CD4-positive, CD25-positive, alpha-beta regulatory T cell (primary cell): ENCODE data around the gene LRRC4B. TPM values are rescaled to one million over a fixed set of nuclear protein-coding genes. Genes with fewer than 3 reads are reported as not detected.
A peak's percentile ranks its signal among the peaks of the same experiment; 100 is the strongest.
"Not testable (repeated sequence)": the region's sequence is repeated elsewhere in the genome, so short reads cannot be mapped to it uniquely, and the experiment has no call there.

Experiments used
- ATAC-seq, 2 donors: fragments of 150-1000 bp; cut with Tn5 transposase; one replicate each; pipeline ENCODE4 v1.10.0; 2021; ENCODE audit warnings: low read depth in 2 of 2, moderate number of reproducible peaks in 2 of 2, moderate library complexity in 1 of 2
- DNase-seq, 3 donors: peaks; one replicate each; pipeline versions ENCODE4 v3.0.0 to v3.0.0-alpha.2; 2012 to 2022; ENCODE audit warnings: mixed read lengths in 1 of 3
- H3K27ac ChIP-seq: one replicate; pipeline ENCODE4 v1.7.0; 2013; ENCODE audit warnings: mild to moderate bottlenecking, low read length; ENCODE audit not compliant: insufficient read depth, poor library complexity, severe bottlenecking
- H3K27me3 ChIP-seq: one replicate; pipeline ENCODE4 v1.7.0; 2013; ENCODE audit warnings: low read length; ENCODE audit not compliant: control insufficient read depth, insufficient read depth
- H3K36me3 ChIP-seq: one replicate; pipeline ENCODE4 v1.7.0; 2013; ENCODE audit warnings: mild to moderate bottlenecking, low read length, moderate library complexity; ENCODE audit not compliant: control insufficient read depth, insufficient read depth
- H3K4me1 ChIP-seq: 2 replicates; pipeline ENCODE4 v1.7.0; 2013; ENCODE audit warnings: mild to moderate bottlenecking, low read length; ENCODE audit not compliant: insufficient read depth, control insufficient read depth, poor library complexity, severe bottlenecking
- H3K4me3 ChIP-seq: one replicate; pipeline ENCODE4 v1.7.0; 2013; ENCODE audit warnings: low read depth, mild to moderate bottlenecking, low read length, moderate library complexity
- H3K9me3 ChIP-seq, 2 experiments: 1 replicate in 1 of 2; 2 replicates in 1 of 2; pipeline ENCODE4 v1.7.0; 2013; ENCODE audit warnings: low read length in 2 of 2, mild to moderate bottlenecking in 1 of 2, moderate library complexity in 1 of 2; ENCODE audit not compliant: control insufficient read depth in 2 of 2
- H3K27ac Mint-ChIP-seq, 3 donors: one replicate each; pipeline ENCODE4 v1.8.0; 2020 to 2022; ENCODE audit warnings: mild to moderate bottlenecking in 3 of 3, mixed read lengths in 3 of 3, moderate library complexity in 2 of 3
- H3K27me3 Mint-ChIP-seq: one replicate; pipeline ENCODE4 v1.8.0; 2022; ENCODE audit warnings: mild to moderate bottlenecking, mixed read lengths
- H3K36me3 Mint-ChIP-seq: one replicate; pipeline ENCODE4 v1.8.0; 2020; ENCODE audit warnings: mixed read lengths
- H3K4me1 Mint-ChIP-seq, 4 donors: one replicate each; pipeline ENCODE4 v1.8.0; 2020 to 2022; ENCODE audit warnings: mixed read lengths in 4 of 4, mild to moderate bottlenecking in 1 of 4
- H3K4me3 Mint-ChIP-seq, 4 donors: one replicate each; pipeline ENCODE4 v1.8.0; 2020 to 2022; ENCODE audit warnings: mild to moderate bottlenecking in 4 of 4, mixed read lengths in 4 of 4, moderate library complexity in 3 of 4
- H3K9me3 Mint-ChIP-seq, 7 donors: one replicate each; pipeline ENCODE4 v1.8.0; 2020 to 2022; ENCODE audit warnings: mixed read lengths in 7 of 7, mild to moderate bottlenecking in 3 of 7, moderate library complexity in 2 of 7
- polyA plus RNA-seq, 4 donors: library from polyadenylated mRNA; unstranded; fragments of 300-500 nt; fragmentation: Illumina TruSeq; gene quantifications; one replicate each; pipeline ENCODE4 v1.2.3, GENCODE V29; 2021
- total RNA-seq: library from RNA; stranded (reverse); gene quantifications from one replicate; pipeline ENCODE4 v1.2.3, GENCODE V29; 2022

Gene LRRC4B
- not detected for total RNA-seq
- polyA plus RNA-seq = not detected

- H3K4me1 ChIP-seq = peaks cover 17% of the 10 kb centered on the region
- H3K27ac ChIP-seq = no peak within 1 kb of the TSS
- H3K36me3 ChIP-seq = no peaks in the 10 kb centered on the region
- Mint-ChIP-seq H3K9me3 (no peaks in the 10 kb centered on the region), H3K27me3 (peaks cover 36% of the 10 kb centered on the region), H3K4me1 (peaks cover 0 to 19% (median 0%) of the 10 kb centered on the region in 4 donors), H3K4me3 (peak within 1 kb of the TSS in 1 of 4 donors; percentile 36), H3K36me3 (no peaks in the 10 kb centered on the region), H3K27ac (no peak within 1 kb of the TSS)
- DNase-seq (no peak), ATAC-seq (no peak)
- H3K27me3 ChIP-seq = no peaks in the 10 kb centered on the region
- H3K9me3 ChIP-seq = no peaks in the 10 kb centered on the region
- no peak within 1 kb of the TSS for H3K4me3 ChIP-seq
Observed at GRCh38 chr19:50567882-50568727, at the start of gene LRRC4B. Gene LRRC4B, minus strand, starts transcription at chr19:50568435. Its CDS starts 19,597 bp downstream, at chr19:50548838.

- DNase-seq, H3K4me1 Mint-ChIP-seq, H3K36me3 Mint-ChIP-seq, H3K27ac Mint-ChIP-seq, H3K4me3 ChIP-seq, H3K27ac ChIP-seq, H3K9me3 ChIP-seq, H3K27me3 ChIP-seq, H3K4me1 ChIP-seq, H3K36me3 ChIP-seq, ATAC-seq, H3K9me3 Mint-ChIP-seq, H3K4me3 Mint-ChIP-seq: not testable (repeated sequence)
- H3K27me3 Mint-ChIP-seq = peaks cover 12% of the 10 kb centered on the region
Observed at GRCh38 chr19:50612504-50613404, 44.5 kb upstream of the LRRC4B start.

- H3K36me3 Mint-ChIP-seq = no peaks in the 10 kb centered on the region
- no peak overlapping the region for H3K27ac Mint-ChIP-seq
- DNase-seq = peak; percentile 36 to 71 (median 60)
- ATAC-seq = peak; percentile 68 to 69
- Histone ChIP-seq H3K27ac (no peak overlapping the region), H3K4me3 (no peak overlapping the region), H3K9me3 (no peaks in the 10 kb centered on the region), H3K27me3 (no peaks in the 10 kb centered on the region), H3K36me3 (no peaks in the 10 kb centered on the region), H3K4me1 (peaks cover 8% of the 10 kb centered on the region)
- peaks cover 0 to 16% (median 3%) of the 10 kb centered on the region in 4 donors for H3K4me1 Mint-ChIP-seq
- peaks cover 0 to 12% (median 5%) of the 10 kb centered on the region in 7 donors for H3K9me3 Mint-ChIP-seq
- H3K4me3 Mint-ChIP-seq = peak overlapping the region in 3 of 4 donors; percentile 32 to 48 (median 39)
- peaks cover 27% of the 10 kb centered on the region for H3K27me3 Mint-ChIP-seq
Observed at GRCh38 chr19:50607874-50608785, 39.9 kb upstream of the LRRC4B start.

- ATAC-seq = no peak
- Mint-ChIP-seq H3K4me1 (peaks cover 0 to 16% (median 3%) of the 10 kb centered on the region in 4 donors), H3K9me3 (peaks cover 0 to 16% (median 5%) of the 10 kb centered on the region in 7 donors), H3K4me3 (peak overlapping the region in 1 of 4 donors; percentile 32), H3K27me3 (peaks cover 27% of the 10 kb centered on the region), H3K27ac (no peak overlapping the region), H3K36me3 (no peaks in the 10 kb centered on the region)
- H3K27ac ChIP-seq = no peak overlapping the region
- no peak overlapping the region for H3K4me3 ChIP-seq
- DNase-seq = no peak
- peaks cover 8% of the 10 kb centered on the region for H3K4me1 ChIP-seq
- H3K27me3 ChIP-seq = no peaks in the 10 kb centered on the region
- H3K36me3 ChIP-seq = no peaks in the 10 kb centered on the region
- H3K9me3 ChIP-seq = no peaks in the 10 kb centered on the region
Observed at GRCh38 chr19:50607388-50607787, 39.2 kb upstream of the LRRC4B start.

- not testable (repeated sequence) for H3K36me3 ChIP-seq, H3K27ac ChIP-seq, DNase-seq, H3K27me3 ChIP-seq, H3K27ac Mint-ChIP-seq, H3K9me3 ChIP-seq, H3K36me3 Mint-ChIP-seq, H3K4me1 ChIP-seq, H3K4me3 ChIP-seq, ATAC-seq
- peak overlapping the region in 1 of 4 donors; percentile 9 for H3K4me3 Mint-ChIP-seq
- peaks cover 0 to 18% (median 3%) of the 10 kb centered on the region in 4 donors for H3K4me1 Mint-ChIP-seq
- H3K27me3 Mint-ChIP-seq = peaks cover 31% of the 10 kb centered on the region
- H3K9me3 Mint-ChIP-seq = peaks cover 0 to 16% (median 5%) of the 10 kb centered on the region in 7 donors
Observed at GRCh38 chr19:50606059-50606836, 38.0 kb upstream of the LRRC4B start.

- H3K9me3 Mint-ChIP-seq = peaks cover 0 to 11% (median 4%) of the 10 kb centered on the region in 7 donors
- not testable (repeated sequence) for ATAC-seq, H3K27ac ChIP-seq, H3K4me3 ChIP-seq, H3K27ac Mint-ChIP-seq, H3K36me3 ChIP-seq, H3K27me3 ChIP-seq, DNase-seq, H3K9me3 ChIP-seq, H3K36me3 Mint-ChIP-seq, H3K4me1 ChIP-seq, H3K4me3 Mint-ChIP-seq
- peaks cover 32% of the 10 kb centered on the region for H3K27me3 Mint-ChIP-seq
- H3K4me1 Mint-ChIP-seq = peaks cover 0 to 18% (median 3%) of the 10 kb centered on the region in 4 donors
Observed at GRCh38 chr19:50604264-50605073, 36.2 kb upstream of the LRRC4B start.
